ENCODE data around the gene RASA3. TPM values are rescaled to one million over a fixed set of nuclear protein-coding genes. Genes with fewer than 3 reads are reported as not detected.

RASA3 gene
- total RNA-seq, 1 donor: 36.1 TPM

DNA sequence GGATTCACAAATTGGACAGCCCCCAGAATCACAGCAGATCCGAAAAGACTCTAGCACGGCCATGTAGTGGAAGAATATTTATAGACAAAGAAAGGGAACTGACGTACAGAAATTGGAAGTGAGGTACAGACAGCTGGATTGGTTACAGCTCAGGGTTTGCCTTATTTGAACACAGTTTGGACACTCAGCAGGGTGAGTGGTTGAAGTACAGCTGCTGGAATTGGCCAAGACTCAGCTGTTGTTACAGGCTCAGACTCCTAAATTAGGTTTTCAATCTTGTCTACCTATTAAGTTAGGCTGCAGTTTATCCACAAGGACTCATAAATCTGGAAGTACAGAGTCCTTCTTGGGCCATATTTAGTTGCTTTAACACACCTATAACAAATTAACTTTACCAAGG is 40.8 kb upstream of the RASA3 start:
- DNase-seq (ENCODE audit: low read depth): no peak
- TF ChIP-seq, protein P1, sequence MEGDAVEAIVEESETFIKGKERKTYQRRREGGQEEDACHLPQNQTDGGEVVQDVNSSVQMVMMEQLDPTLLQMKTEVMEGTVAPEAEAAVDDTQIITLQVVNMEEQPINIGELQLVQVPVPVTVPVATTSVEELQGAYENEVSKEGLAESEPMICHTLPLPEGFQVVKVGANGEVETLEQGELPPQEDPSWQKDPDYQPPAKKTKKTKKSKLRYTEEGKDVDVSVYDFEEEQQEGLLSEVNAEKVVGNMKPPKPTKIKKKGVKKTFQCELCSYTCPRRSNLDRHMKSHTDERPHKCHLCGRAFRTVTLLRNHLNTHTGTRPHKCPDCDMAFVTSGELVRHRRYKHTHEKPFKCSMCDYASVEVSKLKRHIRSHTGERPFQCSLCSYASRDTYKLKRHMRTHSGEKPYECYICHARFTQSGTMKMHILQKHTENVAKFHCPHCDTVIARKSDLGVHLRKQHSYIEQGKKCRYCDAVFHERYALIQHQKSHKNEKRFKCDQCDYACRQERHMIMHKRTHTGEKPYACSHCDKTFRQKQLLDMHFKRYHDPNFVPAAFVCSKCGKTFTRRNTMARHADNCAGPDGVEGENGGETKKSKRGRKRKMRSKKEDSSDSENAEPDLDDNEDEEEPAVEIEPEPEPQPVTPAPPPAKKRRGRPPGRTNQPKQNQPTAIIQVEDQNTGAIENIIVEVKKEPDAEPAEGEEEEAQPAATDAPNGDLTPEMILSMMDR (IDR thresholded peaks at IDR 0.05; ENCODE audit: insufficient read depth, low read length): no peak
- no peak overlapping the region for H3K4me3 ChIP-seq (ENCODE audit: low read depth, low read length)

DNA sequence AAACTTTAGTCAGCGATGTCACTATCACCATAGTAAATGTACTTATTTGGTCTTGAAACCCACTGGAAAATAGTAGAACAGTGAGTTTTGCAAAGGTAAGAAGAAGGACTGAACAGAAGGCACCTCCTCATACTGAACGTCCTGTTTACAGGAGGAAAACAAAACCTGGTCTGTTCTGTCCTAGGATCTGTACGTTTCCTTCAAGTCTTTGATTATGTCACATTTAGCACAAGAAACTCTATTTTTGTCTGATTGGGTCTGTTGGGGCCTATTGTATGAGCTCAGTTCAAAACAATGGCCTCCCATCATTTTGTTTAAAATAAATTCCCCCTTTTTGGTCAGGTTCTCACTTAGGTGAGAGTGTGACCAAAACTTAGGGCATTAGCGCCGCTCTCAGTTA is 35.5 kb upstream of the RASA3 start:
- TF ChIP-seq, protein P1 (IDR thresholded peaks at IDR 0.05; ENCODE audit: insufficient read depth, low read length): no peak
- DNase-seq (ENCODE audit: low read depth): no peak
- H3K4me3 ChIP-seq (ENCODE audit: low read depth, low read length): no peak overlapping the region

DNA sequence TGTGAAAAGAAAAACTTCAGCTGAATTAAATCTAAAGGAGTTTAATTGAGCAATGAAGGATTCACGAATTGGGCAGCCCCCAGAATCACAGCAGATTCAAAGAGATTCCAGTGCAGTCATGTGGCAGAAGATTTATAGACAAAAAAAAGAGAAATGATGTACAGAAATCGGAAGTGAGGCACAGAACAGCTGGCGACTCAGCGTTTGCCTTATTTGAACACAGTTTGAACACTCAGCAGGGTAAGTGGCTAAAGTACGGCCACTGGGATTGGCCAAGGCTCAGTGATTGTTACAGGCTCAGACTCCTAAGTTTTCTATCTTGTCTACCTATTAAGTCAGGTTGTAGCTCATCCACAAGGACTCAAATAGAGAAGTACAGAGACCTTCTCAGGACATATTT is 35.0 kb upstream of the RASA3 start:
- TF ChIP-seq, protein P1 (IDR thresholded peaks at IDR 0.05; ENCODE audit: insufficient read depth, low read length): no peak
- H3K4me3 ChIP-seq (ENCODE audit: low read depth, low read length): no peak overlapping the region
- DNase-seq (ENCODE audit: low read depth): no peak

GRCh38 chr13:114166381-114167131 is 34.1 kb upstream of the RASA3 start:
- DNase-seq (ENCODE audit: low read depth): peak; percentile 47
- no peak overlapping the region for H3K4me3 ChIP-seq (ENCODE audit: low read depth, low read length)
- TF ChIP-seq, protein P1 (IDR thresholded peaks at IDR 0.05; ENCODE audit: insufficient read depth, low read length): no peak

DNA sequence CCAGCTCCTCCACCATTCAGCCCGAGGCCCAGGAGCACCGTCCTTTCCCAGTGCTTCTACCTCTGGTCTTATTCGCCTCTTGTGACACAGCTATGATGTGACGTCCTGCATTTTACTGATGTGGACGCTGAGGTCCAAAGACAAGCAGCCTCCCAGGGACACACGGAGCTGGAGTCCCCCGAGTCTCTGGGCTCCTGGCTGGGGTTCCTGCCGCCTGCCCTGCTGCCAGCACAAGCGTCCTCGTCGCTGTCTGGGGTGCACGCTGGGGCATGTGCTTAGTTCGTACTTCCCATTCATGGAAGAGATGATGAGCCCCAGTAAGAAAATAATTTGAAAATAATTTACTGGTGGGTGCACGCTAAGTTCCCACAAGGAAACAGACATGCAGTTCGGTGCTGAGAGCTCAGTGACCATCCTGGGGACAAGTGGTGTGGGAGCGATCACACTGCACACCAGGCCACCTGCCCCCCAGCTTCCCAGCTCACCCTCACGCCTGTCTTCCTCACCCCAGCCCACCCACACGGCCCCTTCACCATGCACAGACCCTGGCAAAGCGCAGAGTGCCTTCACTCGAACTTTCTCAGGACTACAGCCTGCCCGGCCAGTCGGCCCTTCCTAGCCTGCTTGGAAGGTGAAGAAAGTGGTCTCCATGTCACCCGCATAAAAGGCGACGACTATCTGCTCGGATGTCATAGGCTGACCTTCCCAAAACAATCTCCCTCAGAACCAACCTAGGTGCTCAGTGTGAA is 32.4 kb upstream of the RASA3 start:
- no peak overlapping the region for H3K4me3 ChIP-seq (ENCODE audit: low read depth, low read length)
- TF ChIP-seq, protein P1 (IDR thresholded peaks at IDR 0.05; ENCODE audit: insufficient read depth, low read length): no peak
- no peak for DNase-seq (ENCODE audit: low read depth)

DNA sequence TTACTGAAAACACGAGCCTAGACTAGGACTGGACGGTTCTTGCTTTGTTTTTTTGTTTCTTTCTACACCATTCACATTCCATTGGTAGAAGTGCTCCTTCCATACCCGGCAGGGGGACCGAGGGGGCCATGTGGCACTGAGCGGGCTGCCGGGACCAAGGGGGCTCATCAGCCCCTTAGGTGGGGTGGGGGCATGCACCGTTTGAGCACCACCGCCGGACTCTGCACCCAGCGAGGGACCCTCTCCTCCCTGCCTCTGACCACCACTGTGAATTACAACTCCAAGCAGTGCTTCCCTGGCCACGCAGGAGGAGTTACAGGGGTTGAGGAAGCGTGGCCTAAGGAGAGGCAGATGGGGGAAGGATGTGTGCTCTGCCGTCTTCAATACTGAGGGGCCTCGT is 31.6 kb upstream of the RASA3 start:
- no peak overlapping the region for H3K4me3 ChIP-seq (ENCODE audit: low read depth, low read length)
- TF ChIP-seq, protein P1 (IDR thresholded peaks at IDR 0.05; ENCODE audit: insufficient read depth, low read length): no peak
- no peak for DNase-seq (ENCODE audit: low read depth)

Data from fibroblast of the aortic adventitia (primary cell).